GM20431 (cell line): Measurements from ENCODE around the gene ADORA1.

Experiments used
- in situ Hi-C: fragments of 300-500 bp; cut with MseI, MboI; formaldehyde crosslinking; loops from one replicate; pipeline ENCODE4 v1.15.0; 2020; ENCODE audit warnings: low sequenced_read_pairs; ENCODE audit not compliant: unreplicated experiment

Gene ADORA1

GRCh38 chr1:203168991-203169390 lies 41.5 kb downstream of the ADORA1 start:
- in situ Hi-C loops, result no loop called here

GRCh38 chr1:203169770-203170520 lies 42.4 kb downstream of the ADORA1 start:
- in situ Hi-C loops, result no loop called here

GRCh38 chr1:203170625-203171330 lies 43.3 kb downstream of the ADORA1 start:
- in situ Hi-C loops, result no loop called here

DNA sequence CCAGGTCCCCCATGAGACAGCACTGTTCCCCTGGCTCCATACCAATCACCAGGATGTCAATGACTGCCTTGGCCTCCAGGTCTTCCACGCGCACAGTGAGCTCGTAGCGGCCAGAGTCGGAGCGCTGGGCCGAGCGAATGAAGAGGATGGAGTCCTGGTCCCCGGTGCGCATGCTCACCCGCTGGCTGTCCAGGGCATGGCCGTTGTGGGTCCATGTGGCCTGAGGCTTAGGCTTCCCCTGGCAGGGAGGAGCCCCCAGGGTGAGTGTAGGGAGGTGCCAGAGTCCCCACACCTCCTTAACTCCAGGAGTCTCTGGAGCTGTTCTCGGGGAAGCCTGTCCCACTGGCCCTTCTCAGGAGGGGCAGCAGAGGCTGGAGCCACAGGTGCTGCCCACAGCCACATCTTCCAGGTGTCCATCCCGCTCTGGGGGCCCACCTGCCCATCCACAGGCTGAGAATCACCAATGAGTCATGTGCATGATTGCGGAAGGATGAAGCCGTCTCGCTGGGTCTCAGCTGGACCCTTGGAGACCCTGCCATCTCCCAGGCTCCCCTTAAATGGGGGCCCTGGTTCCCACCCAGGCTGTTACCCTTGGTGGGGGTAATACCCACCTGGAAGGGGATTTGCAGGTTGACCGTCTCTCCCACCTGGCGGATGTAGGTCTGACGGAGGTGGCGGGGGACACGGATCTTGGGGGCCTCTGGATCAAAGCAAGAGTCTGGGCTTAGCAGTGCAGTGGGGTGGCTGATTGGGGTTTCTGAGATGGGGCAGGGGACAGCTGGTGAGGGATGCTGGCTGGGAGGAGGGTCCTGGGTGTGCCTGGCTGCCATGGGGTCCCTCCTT lies 44.0 kb downstream of the ADORA1 start:
- in situ Hi-C loops, result no loop called here

GRCh38 chr1:203172184-203173010 lies 44.9 kb downstream of the ADORA1 start:
- in situ Hi-C loops, result no loop called here

DNA sequence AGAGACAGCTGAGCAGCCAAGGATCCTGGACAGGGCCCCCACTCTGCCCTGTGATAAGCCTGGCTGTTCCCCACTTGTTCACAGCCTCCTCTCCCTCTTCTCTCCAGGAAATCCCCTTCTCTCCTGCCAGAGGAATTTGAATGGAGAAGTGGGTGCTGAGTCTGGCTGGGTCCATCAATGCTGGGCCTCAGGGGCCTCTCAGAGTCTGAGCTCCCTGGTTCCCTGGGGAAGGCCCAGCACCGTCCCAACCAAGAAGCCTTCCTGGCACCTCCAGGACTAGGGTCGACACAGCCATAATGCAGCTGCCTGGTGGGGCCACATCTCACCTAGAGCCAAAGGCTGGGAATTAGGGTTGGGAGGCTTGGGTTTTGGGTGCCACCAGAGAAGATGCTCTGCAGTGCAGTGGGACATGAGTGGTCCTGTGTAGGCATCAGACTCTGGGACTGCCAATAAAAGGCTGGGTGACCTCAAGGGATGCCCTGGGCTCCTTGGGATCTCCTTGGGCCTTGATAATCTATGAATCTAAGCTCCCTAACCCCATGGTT lies 45.6 kb downstream of the ADORA1 start:
- in situ Hi-C loops, result no loop called here

- in situ Hi-C loops, result no loop called here
Observed at GRCh38 chr1:203173566-203173965, 46.0 kb downstream of the ADORA1 start.

GRCh38 chr1:203174324-203174985 lies 46.9 kb downstream of the ADORA1 start:
- in situ Hi-C loops, result no loop called here

GRCh38 chr1:203175237-203175826 lies 47.8 kb downstream of the ADORA1 start, which contains the start of gene MYBPH:
Gene MYBPH, minus strand, starts transcription at chr1:203175826. Its CDS starts 71 bp downstream, at chr1:203175755.
- in situ Hi-C loops, result no loop called here

DNA sequence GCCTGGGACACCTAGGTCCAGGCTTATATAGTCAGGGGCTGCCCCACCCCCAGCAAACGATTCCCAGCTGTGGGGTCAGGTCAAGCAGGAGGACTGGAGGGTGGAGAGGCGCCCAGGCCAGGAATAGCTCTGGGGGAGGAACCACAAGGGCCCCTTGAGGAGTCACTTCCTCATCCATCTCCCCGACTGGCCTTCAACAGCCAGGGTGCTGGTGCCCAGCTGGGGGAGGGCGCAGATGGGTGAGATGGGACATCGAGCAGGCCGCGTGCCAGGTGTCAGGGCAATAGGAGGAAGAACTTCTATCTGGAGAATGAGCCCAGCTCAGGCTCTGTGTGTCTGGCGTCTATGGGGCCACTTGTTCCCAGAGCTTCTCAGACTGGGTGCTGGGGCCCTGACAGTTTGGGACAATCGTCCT lies 48.3 kb downstream of the ADORA1 start:
- in situ Hi-C loops, result no loop called here

DNA sequence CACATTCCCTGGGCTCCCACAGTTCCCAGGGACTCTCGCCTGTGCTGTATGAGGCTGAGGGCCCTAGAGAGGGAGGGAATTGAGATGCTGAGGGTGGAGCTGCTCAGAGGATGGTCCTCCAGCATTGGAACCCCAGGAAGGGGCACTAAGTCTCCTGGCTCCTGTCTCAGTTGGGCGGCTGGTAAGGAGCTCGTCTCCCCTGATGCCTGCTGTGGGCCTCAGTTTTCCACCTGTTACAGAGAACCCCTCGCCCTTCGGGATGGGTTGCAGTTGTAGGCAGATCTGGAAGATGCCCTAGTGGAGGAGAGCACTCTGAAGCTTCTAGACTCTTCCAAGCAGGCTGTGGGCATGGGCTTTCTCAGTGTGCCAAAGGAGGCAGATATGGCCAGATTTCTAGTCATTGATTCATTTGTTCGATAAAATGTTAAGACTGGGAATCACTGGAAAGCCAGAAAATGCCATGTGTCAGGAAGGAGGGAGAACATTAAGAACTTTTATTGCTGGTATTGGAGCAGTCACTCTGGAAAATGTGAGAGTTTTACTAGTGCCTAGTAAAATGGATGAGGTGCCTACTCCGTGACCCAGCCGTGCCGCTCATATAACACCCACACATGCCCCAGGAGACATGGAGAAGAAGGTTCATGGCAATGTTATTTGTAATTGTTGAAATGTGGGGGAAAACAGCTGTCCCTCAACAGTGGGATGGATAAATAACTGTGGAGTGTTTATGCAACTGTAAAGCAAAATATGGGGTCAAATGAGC lies 48.9 kb downstream of the ADORA1 start:
- in situ Hi-C loops, result no loop called here

DNA sequence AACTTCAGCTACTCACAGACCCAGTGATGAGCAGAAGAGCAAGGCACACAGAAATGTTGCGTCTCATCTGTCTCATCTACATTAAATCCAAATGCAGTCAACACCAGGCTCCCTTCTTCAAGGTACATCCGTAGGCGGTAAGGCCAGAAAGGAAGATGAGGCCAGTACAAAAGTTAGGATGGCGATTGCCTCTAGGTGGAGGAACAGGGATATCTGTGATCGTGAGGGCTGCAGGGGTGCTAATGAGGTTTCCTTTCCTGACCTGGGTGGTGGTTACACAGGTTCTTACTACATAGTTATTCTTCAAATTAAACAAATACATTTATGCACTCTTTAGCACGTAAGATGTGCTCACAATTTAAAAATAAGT lies 49.5 kb downstream of the ADORA1 start:
- in situ Hi-C loops, result no loop called here

DNA sequence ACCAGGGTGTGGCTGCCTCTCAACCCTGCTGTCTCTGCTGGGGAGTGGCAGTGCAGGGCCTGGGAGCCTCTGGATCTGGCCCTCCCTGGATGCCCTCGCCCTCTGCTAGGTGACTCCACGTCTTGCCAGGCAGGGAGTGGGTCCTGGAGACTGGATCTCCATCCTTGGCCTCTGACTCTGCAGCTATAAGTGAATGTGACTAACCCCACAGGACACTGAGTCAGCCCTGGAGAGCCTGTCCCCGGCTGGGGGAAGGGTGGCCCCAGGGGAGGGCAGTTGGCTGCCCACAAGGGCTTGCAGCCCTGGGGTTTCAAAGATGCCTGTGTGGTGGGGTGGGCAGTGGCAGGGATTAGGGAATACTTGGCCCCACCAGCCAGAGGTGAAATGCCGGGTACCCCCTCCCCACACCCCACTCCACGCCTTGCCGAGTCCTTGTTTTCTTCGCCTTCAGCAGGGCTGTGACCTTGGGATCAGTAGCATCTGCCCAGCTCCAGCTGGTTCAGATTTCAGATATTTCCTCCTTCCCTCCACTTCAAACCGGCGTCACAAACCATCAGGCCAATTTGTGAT lies 50.0 kb downstream of the ADORA1 start:
- in situ Hi-C loops, result no loop called here

DNA sequence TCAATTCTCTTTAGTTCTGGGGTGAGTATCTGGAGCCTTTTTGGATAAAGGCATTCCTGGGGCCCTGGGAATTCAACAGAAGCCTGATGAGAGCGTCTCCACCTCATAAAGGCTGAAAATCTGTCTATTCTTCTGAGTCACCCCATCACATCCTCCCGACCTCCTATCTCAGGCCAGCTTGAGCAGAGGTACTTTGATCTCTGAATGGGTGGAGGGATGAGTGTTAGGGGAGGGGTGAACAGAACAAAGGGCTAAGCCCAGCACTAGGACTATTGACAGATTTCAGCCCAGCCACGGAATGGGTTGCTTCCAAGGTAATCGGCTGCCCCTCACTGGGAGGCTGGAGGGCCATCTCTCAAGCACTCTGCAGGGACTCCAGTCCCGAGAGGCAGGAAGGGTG lies 50.6 kb downstream of the ADORA1 start:
- in situ Hi-C loops, result no loop called here

GRCh38 chr1:203178821-203179666 lies 51.5 kb downstream of the ADORA1 start:
- in situ Hi-C loops, result no loop called here

DNA sequence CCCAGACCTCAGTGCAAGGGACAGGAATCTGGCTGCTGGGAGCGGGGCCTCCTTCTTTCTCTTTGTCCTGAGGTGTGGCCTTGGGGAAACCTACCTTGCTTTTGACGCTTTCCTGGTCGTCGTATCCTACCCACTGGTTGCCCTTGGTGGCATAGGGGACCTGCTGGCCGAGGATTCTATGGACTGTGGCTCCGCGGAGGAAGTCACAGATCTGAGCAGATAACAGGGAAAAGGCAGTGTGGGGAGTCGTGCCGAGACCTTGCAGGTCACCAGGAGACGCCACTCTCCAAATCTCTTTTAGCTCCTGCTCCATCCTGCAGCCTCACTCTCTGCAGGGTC lies 52.1 kb downstream of the ADORA1 start:
- in situ Hi-C loops, result no loop called here
